Activated naive CD8-positive, alpha-beta T cell treated with anti-CD3 and anti-CD28 coated beads, Interleukin-2, amount 10 ng/mL, durations not matched to agents 7 days and 5 days (primary cell): Measurements from ENCODE around the gene GALR2. TPM values are rescaled to one million over a fixed set of nuclear protein-coding genes. Genes with fewer than 3 reads are reported as not detected.

Source experiments
- ATAC-seq: fragments of 150-1000 bp; cut with Tn5 transposase; one replicate; pipeline ENCODE4 v1.10.0; 2021; ENCODE audit warnings: low read depth, moderate library complexity
- POLR2A ChIA-PET: fragments of 350-600 bp; sonication (Branson Sonifier 250); formaldehyde crosslinking; loops from one replicate; lab custom pipeline; 2021; ENCODE audit warnings: antibody characterized with exemption; lab: Charles Lee
- DNase-seq: peaks from one replicate; pipeline ENCODE4 v3.0.0; 2021
- H3K27ac Mint-ChIP-seq: one replicate; pipeline ENCODE4 v1.8.0; 2022; ENCODE audit warnings: mild to moderate bottlenecking, mixed read lengths
- H3K27me3 Mint-ChIP-seq: one replicate; pipeline ENCODE4 v1.8.0; 2022; ENCODE audit warnings: mild to moderate bottlenecking, moderate library complexity, mixed read lengths
- H3K36me3 Mint-ChIP-seq: one replicate; pipeline ENCODE4 v1.8.0; 2021; ENCODE audit warnings: mild to moderate bottlenecking, mixed read lengths
- H3K4me1 Mint-ChIP-seq: one replicate; pipeline ENCODE4 v1.8.0; 2021; ENCODE audit warnings: mixed read lengths
- H3K4me3 Mint-ChIP-seq: one replicate; pipeline ENCODE4 v1.8.0; 2022; ENCODE audit warnings: mild to moderate bottlenecking, moderate library complexity, mixed read lengths
- H3K9me3 Mint-ChIP-seq: one replicate; pipeline ENCODE4 v1.8.0; 2021; ENCODE audit warnings: mixed read lengths
- total RNA-seq, 2 experiments: library from RNA; stranded (reverse); gene quantifications; one replicate each; pipeline ENCODE4 v1.2.3, GENCODE V29; 2021

The GALR2 gene
- total RNA-seq, 2 experiments from 2014 or later, result not detected

GRCh38 chr17:76078860-76079534 lies 4.4 kb downstream of the GALR2 start, which contains the start of gene ZACN:
Gene ZACN, plus strand, starts transcription at chr17:76079182. Its CDS starts 83 bp downstream, at chr17:76079265.
- H3K36me3 Mint-ChIP-seq, result peaks cover 1% of the 10 kb centered on the region
- peaks cover 48% of the 10 kb centered on the region for H3K27me3 Mint-ChIP-seq
- POLR2A ChIA-PET, result interaction anchor here (1.5 to 1.9 kb wide), 2 partner anchors 25 to 203 kb away, joined by 3 to 6 read pairs; partner anchors contain the start of gene EXOC7
- no peak within 1 kb of the TSS for H3K4me3 Mint-ChIP-seq
- ATAC-seq, result no peak
- DNase-seq, result no peak
- H3K27ac Mint-ChIP-seq, result no peak within 1 kb of the TSS
- H3K9me3 Mint-ChIP-seq, result no peaks in the 10 kb centered on the region
- peaks cover 15% of the 10 kb centered on the region for H3K4me1 Mint-ChIP-seq

- peaks cover 15% of the 10 kb centered on the region for H3K4me1 Mint-ChIP-seq
- H3K9me3 Mint-ChIP-seq, result no peaks in the 10 kb centered on the region
- H3K36me3 Mint-ChIP-seq, result peaks cover 4% of the 10 kb centered on the region
- POLR2A ChIA-PET, result interaction anchor here (0.8 to 1.9 kb wide), 4 partner anchors 24 to 202 kb away, joined by 3 to 6 read pairs (median 3); partner anchors contain the start of gene EXOC7
- H3K27me3 Mint-ChIP-seq, result peaks cover 47% of the 10 kb centered on the region
- H3K4me3 Mint-ChIP-seq, result no peak overlapping the region
- no peak for DNase-seq
- H3K27ac Mint-ChIP-seq, result no peak overlapping the region
- ATAC-seq, result no peak
These were observed 5.0 kb downstream of the GALR2 start for GRCh38 chr17:76079535-76079955.

- Mint-ChIP-seq H3K36me3 (peaks cover 5% of the 10 kb centered on the region), H3K9me3 (no peaks in the 10 kb centered on the region), H3K27me3 (peaks cover 42% of the 10 kb centered on the region), H3K4me3 (no peak overlapping the region), H3K27ac (no peak overlapping the region), H3K4me1 (peaks cover 11% of the 10 kb centered on the region)
- no peak for ATAC-seq
- POLR2A ChIA-PET, result interaction anchor here (0.8 to 1.9 kb wide), 6 partner anchors 13 to 304 kb away, joined by 3 to 6 read pairs (median 3); partner anchors contain the start of gene EXOC7
- no peak for DNase-seq
These were observed 5.6 kb downstream of the GALR2 start for GRCh38 chr17:76079956-76080767.

GRCh38 chr17:76080768-76081287 lies 6.2 kb downstream of the GALR2 start:
- no peak overlapping the region for H3K4me3 Mint-ChIP-seq
- peaks cover 5% of the 10 kb centered on the region for H3K36me3 Mint-ChIP-seq
- DNase-seq (no peak), ATAC-seq (no peak)
- H3K27me3 Mint-ChIP-seq, result peaks cover 35% of the 10 kb centered on the region
- POLR2A ChIA-PET, result interaction anchor here (0.8 to 1.9 kb wide), 4 partner anchors 12 to 304 kb away, joined by 3 to 6 read pairs (median 4); partner anchors contain the start of gene EXOC7
- H3K9me3 Mint-ChIP-seq, result no peaks in the 10 kb centered on the region
- peaks cover 8% of the 10 kb centered on the region for H3K4me1 Mint-ChIP-seq
- H3K27ac Mint-ChIP-seq, result no peak overlapping the region

GRCh38 chr17:76081295-76082210 lies 7.0 kb downstream of the GALR2 start:
- DNase-seq (no peak), ATAC-seq (no peak)
- Mint-ChIP-seq H3K36me3 (peaks cover 5% of the 10 kb centered on the region), H3K9me3 (no peaks in the 10 kb centered on the region), H3K4me3 (no peak overlapping the region), H3K4me1 (peaks cover 6% of the 10 kb centered on the region), H3K27ac (peak overlapping the region; percentile 51), H3K27me3 (peaks cover 28% of the 10 kb centered on the region)
- POLR2A ChIA-PET, result no interaction called here

- Mint-ChIP-seq H3K27me3 (peaks cover 19% of the 10 kb centered on the region), H3K36me3 (peaks cover 4% of the 10 kb centered on the region), H3K9me3 (no peaks in the 10 kb centered on the region), H3K4me1 (peaks cover 3% of the 10 kb centered on the region), H3K27ac (no peak overlapping the region), H3K4me3 (no peak overlapping the region)
- DNase-seq (no peak), ATAC-seq (no peak)
- POLR2A ChIA-PET, result no interaction called here
These were observed 8.0 kb downstream of the GALR2 start for GRCh38 chr17:76082326-76083251.

GRCh38 chr17:76083536-76084182 lies 9.1 kb downstream of the GALR2 start:
- Mint-ChIP-seq H3K4me1 (no peaks in the 10 kb centered on the region), H3K4me3 (no peak overlapping the region), H3K27me3 (peaks cover 8% of the 10 kb centered on the region), H3K36me3 (peaks cover 4% of the 10 kb centered on the region), H3K9me3 (no peaks in the 10 kb centered on the region), H3K27ac (no peak overlapping the region)
- DNase-seq (no peak), ATAC-seq (no peak)
- POLR2A ChIA-PET, result interaction anchor here (1.0 kb wide), 1 partner anchor 11 kb away, joined by 3 read pairs; the partner anchor contains the start of gene SRP68

GRCh38 chr17:76085066-76085730 lies 10.6 kb downstream of the GALR2 start:
- H3K4me3 Mint-ChIP-seq, result no peak overlapping the region
- no peak overlapping the region for H3K27ac Mint-ChIP-seq
- POLR2A ChIA-PET, result interaction anchor here (1.0 kb wide), 1 partner anchor 8 kb away, joined by 3 read pairs; no protein-coding TSS in a partner anchor
- DNase-seq, result no peak
- H3K27me3 Mint-ChIP-seq, result no peaks in the 10 kb centered on the region
- peaks cover 6% of the 10 kb centered on the region for H3K36me3 Mint-ChIP-seq
- ATAC-seq, result no peak
- no peaks in the 10 kb centered on the region for H3K9me3 Mint-ChIP-seq
- H3K4me1 Mint-ChIP-seq, result no peaks in the 10 kb centered on the region

GRCh38 chr17:76085731-76086366 lies 11.3 kb downstream of the GALR2 start:
- POLR2A ChIA-PET, result interaction anchor here (1.0 kb wide), 1 partner anchor 9 kb away, joined by 3 read pairs; no protein-coding TSS in a partner anchor
- Mint-ChIP-seq H3K27ac (no peak overlapping the region), H3K4me1 (no peaks in the 10 kb centered on the region), H3K4me3 (no peak overlapping the region), H3K27me3 (no peaks in the 10 kb centered on the region), H3K36me3 (peaks cover 6% of the 10 kb centered on the region), H3K9me3 (no peaks in the 10 kb centered on the region)
- ATAC-seq (no peak), DNase-seq (no peak)

GRCh38 chr17:76086384-76086783 lies 11.8 kb downstream of the GALR2 start:
- Mint-ChIP-seq H3K36me3 (peaks cover 6% of the 10 kb centered on the region), H3K9me3 (no peaks in the 10 kb centered on the region), H3K27me3 (no peaks in the 10 kb centered on the region), H3K27ac (peak overlapping the region; percentile 42), H3K4me3 (no peak overlapping the region), H3K4me1 (no peaks in the 10 kb centered on the region)
- DNase-seq, result no peak
- ATAC-seq, result no peak
- POLR2A ChIA-PET, result no interaction called here
